Mucosa of descending colon (tissue), 3 donors: Measurements from ENCODE around the gene STX3. TPM values are rescaled to one million over a fixed set of nuclear protein-coding genes. Genes with fewer than 3 reads are reported as not detected.
A peak's percentile ranks its signal among the peaks of the same experiment; 100 is the strongest.

Experiments
- ATAC-seq: fragments of 200-7000 bp; cut with Tn5 transposase; one replicate; pipeline ENCODE4 v1.9.1; 2020; ENCODE audit warnings: mild to moderate bottlenecking, moderate library complexity
- DNase-seq, 3 donors: peaks; one replicate each; pipeline ENCODE4 v3.0.0-alpha.2; 2020
- H3K36me3 ChIP-seq: fragments of 200-600 bp; one replicate; pipeline ENCODE4 v1.8.0; 2021; ENCODE audit warnings: low read depth, mild to moderate bottlenecking
- H3K4me1 ChIP-seq: fragments of 200-600 bp; one replicate; pipeline ENCODE4 v1.8.0; 2021; ENCODE audit warnings: low read depth, mild to moderate bottlenecking
- H3K4me3 ChIP-seq: fragments of 200-600 bp; one replicate; pipeline ENCODE4 v1.8.0; 2021; ENCODE audit warnings: mild to moderate bottlenecking
- H3K9me3 ChIP-seq: fragments of 200-600 bp; one replicate; pipeline ENCODE4 v1.8.0; 2021; ENCODE audit warnings: mild to moderate bottlenecking
- intact Hi-C, 2 donors: fragments of 100-400 bp; cut with DNase I in 1 of 2; cut with micrococcal nuclease in 1 of 2; formaldehyde crosslinking; loops; one replicate each; pipeline versions ENCODE4 v1.11.0 to v1.11.1; 2022; cut with DNase I, micrococcal nuclease
- total RNA-seq, 3 donors: library from RNA; stranded (reverse); fragmentation: NEBNext Ultra II Directional in 2 of 3; extraction: Animal tissue kit (Norgen Biotek cat#: 25700) in 2 of 3; gene quantifications; one replicate each; pipeline versions ENCODE4 v1.2.1 to v1.2.4, GENCODE V29; 2021 to 2023
- TF ChIP-seq, protein P1 (sequence below): fragments of 200-600 bp; IDR thresholded peaks from one replicate; pipeline ENCODE4 v1.8.0; 2022; ENCODE audit warnings: antibody characterized with exemption, mild to moderate bottlenecking
- donor health status: DM: no; HTN: no; CAD: no; lungs with moderate emphysema.
- donor health status: DM: no; HTN: no; CAD: no.
- donor health status: DM: no; HTN: yes; CAD: no.

The STX3 gene
- total RNA-seq, 3 donors from 2014 or later, result 69.5 to 129 (median 96.1) TPM

DNA sequence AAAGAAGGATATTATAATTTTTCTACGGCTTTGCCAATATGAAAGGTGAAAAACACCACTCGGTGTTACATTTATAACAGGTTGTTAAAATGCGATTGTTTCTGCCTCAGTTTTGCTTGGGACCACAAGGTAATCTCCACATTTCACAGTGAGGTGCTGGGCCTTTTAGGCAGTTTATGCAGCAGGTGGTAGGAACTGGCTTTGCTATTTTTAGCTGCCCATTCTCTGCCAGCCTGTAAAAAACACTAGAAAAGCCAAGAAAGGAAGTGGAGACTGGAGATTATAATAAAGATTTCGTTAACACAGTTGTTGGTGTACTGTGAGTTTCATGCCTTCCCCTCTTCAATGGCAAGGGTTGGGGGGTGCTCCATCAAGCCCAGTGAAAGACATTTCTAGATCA lies 63.4 kb downstream of the STX3 start:
- no peaks in the 10 kb centered on the region for H3K36me3 ChIP-seq
- DNase-seq (no peak), ATAC-seq (no peak)
- H3K9me3 ChIP-seq, result no peaks in the 10 kb centered on the region
- intact Hi-C loops, result no loop called here
- TF ChIP-seq, protein P1, sequence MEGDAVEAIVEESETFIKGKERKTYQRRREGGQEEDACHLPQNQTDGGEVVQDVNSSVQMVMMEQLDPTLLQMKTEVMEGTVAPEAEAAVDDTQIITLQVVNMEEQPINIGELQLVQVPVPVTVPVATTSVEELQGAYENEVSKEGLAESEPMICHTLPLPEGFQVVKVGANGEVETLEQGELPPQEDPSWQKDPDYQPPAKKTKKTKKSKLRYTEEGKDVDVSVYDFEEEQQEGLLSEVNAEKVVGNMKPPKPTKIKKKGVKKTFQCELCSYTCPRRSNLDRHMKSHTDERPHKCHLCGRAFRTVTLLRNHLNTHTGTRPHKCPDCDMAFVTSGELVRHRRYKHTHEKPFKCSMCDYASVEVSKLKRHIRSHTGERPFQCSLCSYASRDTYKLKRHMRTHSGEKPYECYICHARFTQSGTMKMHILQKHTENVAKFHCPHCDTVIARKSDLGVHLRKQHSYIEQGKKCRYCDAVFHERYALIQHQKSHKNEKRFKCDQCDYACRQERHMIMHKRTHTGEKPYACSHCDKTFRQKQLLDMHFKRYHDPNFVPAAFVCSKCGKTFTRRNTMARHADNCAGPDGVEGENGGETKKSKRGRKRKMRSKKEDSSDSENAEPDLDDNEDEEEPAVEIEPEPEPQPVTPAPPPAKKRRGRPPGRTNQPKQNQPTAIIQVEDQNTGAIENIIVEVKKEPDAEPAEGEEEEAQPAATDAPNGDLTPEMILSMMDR, result no peak
- no peak overlapping the region for H3K4me3 ChIP-seq
- H3K4me1 ChIP-seq, result no peaks in the 10 kb centered on the region

DNA sequence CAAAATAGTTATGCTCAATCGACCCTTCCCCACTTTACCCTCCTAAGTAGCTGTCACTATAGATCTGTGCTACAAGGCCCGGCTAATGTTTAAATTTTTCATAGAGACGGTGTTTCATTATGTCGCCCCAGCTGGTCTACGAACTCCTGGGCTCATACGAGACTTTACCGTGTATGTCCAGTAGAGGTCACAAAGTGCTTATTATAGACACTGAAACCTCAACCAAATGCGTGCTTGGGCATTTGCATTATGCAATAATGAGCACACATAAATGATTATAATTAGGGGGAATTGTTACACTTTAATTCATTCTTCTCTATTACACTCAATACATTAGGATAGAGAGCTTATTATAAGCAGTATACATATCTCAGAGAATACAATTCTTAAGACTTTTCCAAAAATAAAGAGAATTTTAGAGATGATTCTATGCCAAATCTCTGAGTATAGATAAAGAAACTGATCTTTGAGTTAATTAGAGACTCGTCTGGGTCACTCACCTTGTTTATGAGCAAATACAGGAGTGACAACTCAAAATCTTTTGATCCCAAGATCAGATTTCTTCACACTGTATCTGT lies 67.9 kb downstream of the STX3 start:
- Histone ChIP-seq H3K9me3 (no peaks in the 10 kb centered on the region), H3K36me3 (no peaks in the 10 kb centered on the region), H3K4me1 (no peaks in the 10 kb centered on the region), H3K4me3 (no peak overlapping the region)
- intact Hi-C loops, result loop anchor here in 1 of 2 donors (10.0 kb wide), 1 partner anchor 92 kb away; no protein-coding TSS in a partner anchor
- DNase-seq (peak in 1 of 3 donors; percentile 78), ATAC-seq (peak; percentile 89)
- TF ChIP-seq, protein P1, result peak; percentile 30

DNA sequence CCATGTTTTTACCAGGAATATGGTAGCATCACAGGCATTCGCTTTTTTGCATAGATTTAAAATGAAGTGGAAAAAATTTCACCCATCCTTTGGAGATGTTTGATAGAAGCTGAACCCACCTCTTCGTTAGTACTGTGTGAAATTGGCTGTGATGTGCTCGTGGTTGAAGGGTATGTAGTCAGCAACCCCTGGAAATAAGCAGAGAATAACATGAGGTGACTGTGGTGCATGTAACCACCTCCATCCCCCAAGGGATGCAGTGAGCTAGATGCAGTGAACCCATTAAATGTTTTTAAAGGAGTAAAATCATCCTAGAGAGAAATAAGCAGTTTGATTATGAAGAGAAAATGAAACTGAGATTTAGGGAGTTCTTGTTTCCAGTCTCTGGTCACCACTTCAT lies 74.2 kb downstream of the STX3 start:
- H3K9me3 ChIP-seq, result no peaks in the 10 kb centered on the region
- TF ChIP-seq, protein P1, result no peak
- intact Hi-C loops, result loop anchor here in 1 of 2 donors (10.0 kb wide), 1 partner anchor 85 kb away; no protein-coding TSS in a partner anchor
- no peak for DNase-seq
- no peak overlapping the region for H3K4me3 ChIP-seq
- no peaks in the 10 kb centered on the region for H3K36me3 ChIP-seq
- H3K4me1 ChIP-seq, result no peaks in the 10 kb centered on the region
- ATAC-seq, result no peak

DNA sequence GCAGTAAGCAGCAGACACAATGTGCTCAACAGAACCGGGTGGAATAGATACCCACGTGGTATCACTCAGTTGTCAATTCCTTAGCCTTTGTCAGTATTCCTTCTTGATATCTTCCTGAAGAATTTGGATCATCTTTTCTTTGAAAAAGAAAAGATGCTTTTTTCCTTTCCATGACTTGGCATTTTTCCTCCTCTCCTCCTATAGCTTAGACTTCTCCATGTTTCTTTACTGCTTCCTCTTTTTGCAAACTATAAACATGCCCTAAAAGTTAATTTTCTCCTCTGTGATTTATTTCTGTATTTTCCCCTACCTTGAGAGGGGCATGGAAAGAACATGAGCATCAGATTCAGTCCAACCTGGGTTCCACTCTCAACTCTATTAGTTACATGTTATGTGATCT lies 78.4 kb downstream of the STX3 start:
- no peaks in the 10 kb centered on the region for H3K4me1 ChIP-seq
- H3K9me3 ChIP-seq, result no peaks in the 10 kb centered on the region
- DNase-seq (no peak), ATAC-seq (no peak)
- no peak overlapping the region for H3K4me3 ChIP-seq
- intact Hi-C loops, result no loop called here
- no peaks in the 10 kb centered on the region for H3K36me3 ChIP-seq
- TF ChIP-seq, protein P1, result no peak

DNA sequence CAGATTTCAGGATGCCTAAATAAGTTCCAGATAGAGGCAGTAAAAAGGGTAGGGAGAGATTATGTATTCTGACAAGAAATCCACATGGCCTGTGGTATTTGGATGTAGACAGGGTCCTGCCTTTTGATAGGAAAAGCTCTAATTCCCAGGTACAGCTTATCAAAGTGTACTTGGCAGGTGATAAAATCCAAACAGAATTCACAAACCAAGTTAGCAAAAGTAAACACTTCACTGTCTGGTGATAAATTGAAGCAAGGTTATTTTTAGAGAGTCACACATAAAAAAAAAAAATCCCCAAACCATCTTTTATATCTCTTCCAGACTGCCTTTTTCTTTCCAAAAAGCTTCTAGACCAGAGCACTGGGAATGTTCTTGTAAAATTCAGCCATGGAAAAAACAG lies 84.4 kb downstream of the STX3 start:
- TF ChIP-seq, protein P1, result no peak
- H3K4me1 ChIP-seq, result no peaks in the 10 kb centered on the region
- intact Hi-C loops, result no loop called here
- no peaks in the 10 kb centered on the region for H3K9me3 ChIP-seq
- H3K4me3 ChIP-seq, result no peak overlapping the region
- H3K36me3 ChIP-seq, result no peaks in the 10 kb centered on the region
- ATAC-seq, result no peak
- DNase-seq, result no peak

DNA sequence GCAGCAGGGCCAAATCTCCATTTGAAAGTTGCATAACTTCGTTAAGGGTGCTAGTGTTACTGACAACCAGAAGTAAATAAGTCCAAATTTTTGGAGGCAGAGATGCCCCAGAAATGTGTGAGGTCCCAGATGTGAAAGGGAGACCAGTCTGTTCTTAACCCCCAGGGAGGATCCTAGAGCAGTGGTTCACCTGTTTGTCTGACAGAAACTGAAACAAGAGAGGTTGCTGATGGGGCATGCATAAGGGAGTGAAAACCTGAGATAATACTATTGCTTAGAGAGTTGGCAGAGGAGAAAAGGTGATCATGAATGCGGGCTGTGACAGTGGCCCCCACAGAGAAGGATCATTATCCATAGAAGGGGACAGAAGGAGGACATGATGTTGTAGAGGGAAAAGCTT lies 86.3 kb downstream of the STX3 start:
- intact Hi-C loops, result no loop called here
- TF ChIP-seq, protein P1, result no peak
- Histone ChIP-seq H3K36me3 (no peaks in the 10 kb centered on the region), H3K4me1 (no peaks in the 10 kb centered on the region), H3K4me3 (no peak overlapping the region), H3K9me3 (no peaks in the 10 kb centered on the region)
- DNase-seq (no peak), ATAC-seq (no peak)
